ENCODE measurements around the gene SRP72.

- TF ChIP-seq CTCF (IDR thresholded peaks at IDR 0.05): no peak
- TF ChIP-seq POLR2A (IDR thresholded peaks at IDR 0.05): no peak
These were observed 64.8 kb downstream of the SRP72 start for GRCh38 chr4:56532239-56532638.

Measured in testis (tissue), 2 donors.